GM18498 (cell line): ENCODE data around the gene NCBP3.
"Not testable (repeated sequence)": the region's sequence is repeated elsewhere in the genome, so short reads cannot be mapped to it uniquely, and the experiment has no call there.

ENCODE experiments used
- ATAC-seq: cut with Tn5 transposase; IDR thresholded peaks from one replicate; pipeline ENCODE4 v1.9.1; 2021; ENCODE audit warnings: mild to moderate bottlenecking, moderate library complexity; ENCODE audit not compliant: unreplicated experiment

Gene NCBP3

GRCh38 chr17:3880983-3881382, 34.9 kb upstream of the NCBP3 start:
- no peak for ATAC-seq

- ATAC-seq = no peak
Measured at GRCh38 chr17:3879591-3880417, 33.8 kb upstream of the NCBP3 start.

GRCh38 chr17:3879186-3879585, 33.1 kb upstream of the NCBP3 start:
- no peak for ATAC-seq

GRCh38 chr17:3877220-3877619, 31.2 kb upstream of the NCBP3 start:
- ATAC-seq = no peak

- ATAC-seq = no peak
Measured at GRCh38 chr17:3875317-3875716, 29.3 kb upstream of the NCBP3 start.

- ATAC-seq = no peak
Measured at GRCh38 chr17:3873862-3874261, 27.8 kb upstream of the NCBP3 start.

GRCh38 chr17:3870871-3871306, 24.8 kb upstream of the NCBP3 start:
- no peak for ATAC-seq

- ATAC-seq = no peak
Measured at GRCh38 chr17:3867606-3868005, 21.6 kb upstream of the NCBP3 start.

GRCh38 chr17:3867106-3867505, 21.1 kb upstream of the NCBP3 start:
- no peak for ATAC-seq

- ATAC-seq = no peak
Measured at GRCh38 chr17:3866276-3866675, 20.2 kb upstream of the NCBP3 start.

- no peak for ATAC-seq
Measured at GRCh38 chr17:3865176-3865575, 19.1 kb upstream of the NCBP3 start.

GRCh38 chr17:3864534-3864933, 18.5 kb upstream of the NCBP3 start:
- ATAC-seq = no peak

GRCh38 chr17:3861761-3862681, 16.0 kb upstream of the NCBP3 start:
- ATAC-seq = no peak

GRCh38 chr17:3860939-3861700, 15.1 kb upstream of the NCBP3 start:
- no peak for ATAC-seq

- no peak for ATAC-seq
Measured at GRCh38 chr17:3859940-3860339, 13.9 kb upstream of the NCBP3 start.

- ATAC-seq = no peak
Measured at GRCh38 chr17:3857261-3858105, 11.4 kb upstream of the NCBP3 start.

GRCh38 chr17:3854204-3854603, 8.2 kb upstream of the NCBP3 start:
- ATAC-seq = not testable (repeated sequence)

- ATAC-seq = no peak
Measured at GRCh38 chr17:3852561-3852960, 6.5 kb upstream of the NCBP3 start.

- no peak for ATAC-seq
Measured at GRCh38 chr17:3851461-3852100, 5.5 kb upstream of the NCBP3 start.
